ENCODE results near the gene EPHB2.

The EPHB2 gene

DNA sequence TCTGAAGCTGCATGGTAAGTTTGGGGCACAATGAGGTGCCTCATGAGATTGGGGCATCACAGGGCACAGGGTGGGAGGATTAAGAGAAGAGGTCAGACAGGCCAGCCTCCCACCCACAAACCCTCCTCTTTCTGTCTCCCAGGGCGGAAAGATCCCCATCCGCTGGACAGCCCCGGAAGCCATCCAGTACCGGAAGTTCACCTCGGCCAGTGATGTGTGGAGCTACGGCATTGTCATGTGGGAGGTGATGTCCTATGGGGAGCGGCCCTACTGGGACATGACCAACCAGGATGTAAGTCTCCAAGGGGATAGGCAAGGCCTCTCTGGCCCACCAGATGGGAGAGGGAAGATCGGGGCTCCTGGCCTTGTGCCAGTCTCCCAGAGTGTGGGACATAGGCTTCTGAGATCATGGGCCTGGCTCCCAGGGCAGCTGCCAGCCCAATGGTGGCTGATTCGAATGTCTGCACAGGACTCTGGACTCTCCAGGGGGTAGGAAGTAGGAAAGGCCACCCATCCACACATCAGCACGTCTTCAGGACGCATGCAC, 198.3 kb downstream of the EPHB2 start:
- H3K4me3 Mint-ChIP-seq = no peak overlapping the region
- H3K27me3 Mint-ChIP-seq (ENCODE audit: low read depth) = no peaks in the 10 kb centered on the region
- H3K27ac Mint-ChIP-seq = no peak overlapping the region

DNA sequence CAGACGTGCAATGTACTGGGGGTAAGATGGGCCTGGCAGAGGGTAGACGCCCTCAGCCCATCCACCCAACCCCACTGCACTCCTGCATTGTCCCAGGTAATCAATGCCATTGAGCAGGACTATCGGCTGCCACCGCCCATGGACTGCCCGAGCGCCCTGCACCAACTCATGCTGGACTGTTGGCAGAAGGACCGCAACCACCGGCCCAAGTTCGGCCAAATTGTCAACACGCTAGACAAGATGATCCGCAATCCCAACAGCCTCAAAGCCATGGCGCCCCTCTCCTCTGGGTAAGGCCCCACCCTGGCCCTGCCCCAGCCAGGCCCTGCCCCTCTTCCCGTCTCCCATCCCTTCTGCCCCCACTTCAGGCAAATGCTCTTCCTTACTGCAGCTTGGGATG, 199.6 kb downstream of the EPHB2 start:
- no peaks in the 10 kb centered on the region for H3K4me1 Mint-ChIP-seq (ENCODE audit: low read depth)
- no peak overlapping the region for H3K27ac Mint-ChIP-seq
- no peaks in the 10 kb centered on the region for H3K36me3 Mint-ChIP-seq (ENCODE audit: low read depth)
- no peaks in the 10 kb centered on the region for H3K9me3 Mint-ChIP-seq
- H3K4me3 Mint-ChIP-seq = no peak overlapping the region
- no peaks in the 10 kb centered on the region for H3K27me3 Mint-ChIP-seq (ENCODE audit: low read depth)

More for the DNA sequence above, 198.3 kb downstream of the EPHB2 start:
- Mint-ChIP-seq H3K4me1 (ENCODE audit: low read depth) (no peaks in the 10 kb centered on the region), H3K9me3 (no peaks in the 10 kb centered on the region), H3K36me3 (ENCODE audit: low read depth) (no peaks in the 10 kb centered on the region)

DNA sequence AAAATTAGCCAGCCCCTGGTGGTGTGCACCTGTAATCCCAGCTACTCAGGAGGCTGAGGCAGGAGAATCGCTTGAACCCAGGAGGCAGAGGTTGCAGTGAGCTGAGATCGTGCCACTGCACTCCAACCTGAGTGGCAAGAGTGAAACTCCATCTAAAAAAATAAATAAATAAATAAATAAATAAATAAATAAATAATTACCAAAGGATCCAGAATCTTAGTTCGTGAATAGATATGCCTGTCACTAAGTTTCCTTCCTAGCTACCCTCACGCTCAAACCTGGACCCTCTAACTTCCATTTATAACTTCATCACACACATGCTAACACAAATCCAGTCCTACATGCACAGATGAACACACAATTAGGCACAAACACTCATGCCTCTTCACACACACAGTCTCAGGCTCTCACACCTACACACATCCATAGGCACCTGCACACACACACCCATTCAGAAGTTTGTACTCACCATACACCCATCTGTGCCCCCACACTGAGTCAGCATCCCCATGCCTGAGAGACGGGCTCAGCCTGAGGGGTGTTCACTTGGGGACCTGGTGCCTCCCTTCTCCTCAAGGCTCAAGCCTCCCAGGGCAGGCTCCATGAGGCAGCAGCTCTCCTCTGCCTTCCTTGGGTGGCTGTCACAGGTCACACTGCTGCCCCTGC, 200.5 kb downstream of the EPHB2 start:
- Mint-ChIP-seq H3K36me3 (ENCODE audit: low read depth) (no peaks in the 10 kb centered on the region), H3K4me3 (no peak overlapping the region), H3K27me3 (ENCODE audit: low read depth) (no peaks in the 10 kb centered on the region), H3K9me3 (no peaks in the 10 kb centered on the region), H3K27ac (no peak overlapping the region), H3K4me1 (ENCODE audit: low read depth) (no peaks in the 10 kb centered on the region)

DNA sequence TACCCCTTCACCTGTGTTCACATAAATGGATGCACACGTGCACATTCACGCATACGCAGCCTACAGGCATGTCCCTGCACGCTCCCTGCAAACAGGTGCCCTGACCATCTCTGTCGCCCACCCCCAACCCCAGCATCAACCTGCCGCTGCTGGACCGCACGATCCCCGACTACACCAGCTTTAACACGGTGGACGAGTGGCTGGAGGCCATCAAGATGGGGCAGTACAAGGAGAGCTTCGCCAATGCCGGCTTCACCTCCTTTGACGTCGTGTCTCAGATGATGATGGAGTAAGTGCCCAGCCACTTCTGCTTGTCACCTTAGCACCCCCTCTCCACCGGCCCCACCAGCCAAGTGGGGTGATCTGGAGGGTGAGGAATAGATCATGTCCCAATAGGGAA, 201.7 kb downstream of the EPHB2 start:
- H3K4me3 Mint-ChIP-seq = no peak overlapping the region
- H3K9me3 Mint-ChIP-seq = no peaks in the 10 kb centered on the region
- no peaks in the 10 kb centered on the region for H3K27me3 Mint-ChIP-seq (ENCODE audit: low read depth)
- no peak overlapping the region for H3K27ac Mint-ChIP-seq
- no peaks in the 10 kb centered on the region for H3K4me1 Mint-ChIP-seq (ENCODE audit: low read depth)
- H3K36me3 Mint-ChIP-seq (ENCODE audit: low read depth) = no peaks in the 10 kb centered on the region

DNA sequence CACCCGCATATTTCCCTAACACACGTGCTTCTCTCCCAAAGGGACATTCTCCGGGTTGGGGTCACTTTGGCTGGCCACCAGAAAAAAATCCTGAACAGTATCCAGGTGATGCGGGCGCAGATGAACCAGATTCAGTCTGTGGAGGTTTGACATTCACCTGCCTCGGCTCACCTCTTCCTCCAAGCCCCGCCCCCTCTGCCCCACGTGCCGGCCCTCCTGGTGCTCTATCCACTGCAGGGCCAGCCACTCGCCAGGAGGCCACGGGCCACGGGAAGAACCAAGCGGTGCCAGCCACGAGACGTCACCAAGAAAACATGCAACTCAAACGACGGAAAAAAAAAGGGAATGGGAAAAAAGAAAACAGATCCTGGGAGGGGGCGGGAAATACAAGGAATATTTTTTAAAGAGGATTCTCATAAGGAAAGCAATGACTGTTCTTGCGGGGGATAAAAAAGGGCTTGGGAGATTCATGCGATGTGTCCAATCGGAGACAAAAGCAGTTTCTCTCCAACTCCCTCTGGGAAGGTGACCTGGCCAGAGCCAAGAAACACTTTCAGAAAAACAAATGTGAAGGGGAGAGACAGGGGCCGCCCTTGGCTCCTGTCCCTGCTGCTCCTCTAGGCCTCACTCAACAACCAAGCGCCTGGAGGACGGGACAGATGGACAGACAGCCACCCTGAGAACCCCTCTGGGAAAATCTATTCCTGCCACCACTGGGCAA, 202.9 kb downstream of the EPHB2 start:
- Mint-ChIP-seq H3K4me3 (no peak overlapping the region), H3K9me3 (no peaks in the 10 kb centered on the region), H3K4me1 (ENCODE audit: low read depth) (no peaks in the 10 kb centered on the region), H3K36me3 (ENCODE audit: low read depth) (no peaks in the 10 kb centered on the region), H3K27me3 (ENCODE audit: low read depth) (no peaks in the 10 kb centered on the region), H3K27ac (no peak overlapping the region)

DNA sequence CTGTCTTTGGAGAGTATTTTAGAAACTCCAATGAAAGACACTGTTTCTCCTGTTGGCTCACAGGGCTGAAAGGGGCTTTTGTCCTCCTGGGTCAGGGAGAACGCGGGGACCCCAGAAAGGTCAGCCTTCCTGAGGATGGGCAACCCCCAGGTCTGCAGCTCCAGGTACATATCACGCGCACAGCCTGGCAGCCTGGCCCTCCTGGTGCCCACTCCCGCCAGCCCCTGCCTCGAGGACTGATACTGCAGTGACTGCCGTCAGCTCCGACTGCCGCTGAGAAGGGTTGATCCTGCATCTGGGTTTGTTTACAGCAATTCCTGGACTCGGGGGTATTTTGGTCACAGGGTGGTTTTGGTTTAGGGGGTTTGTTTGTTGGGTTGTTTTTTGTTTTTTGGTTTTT, 203.5 kb downstream of the EPHB2 start:
- no peaks in the 10 kb centered on the region for H3K9me3 Mint-ChIP-seq
- H3K27ac Mint-ChIP-seq = no peak overlapping the region
- H3K4me1 Mint-ChIP-seq (ENCODE audit: low read depth) = no peaks in the 10 kb centered on the region
- no peaks in the 10 kb centered on the region for H3K36me3 Mint-ChIP-seq (ENCODE audit: low read depth)
- H3K4me3 Mint-ChIP-seq = no peak overlapping the region
- no peaks in the 10 kb centered on the region for H3K27me3 Mint-ChIP-seq (ENCODE audit: low read depth)

DNA sequence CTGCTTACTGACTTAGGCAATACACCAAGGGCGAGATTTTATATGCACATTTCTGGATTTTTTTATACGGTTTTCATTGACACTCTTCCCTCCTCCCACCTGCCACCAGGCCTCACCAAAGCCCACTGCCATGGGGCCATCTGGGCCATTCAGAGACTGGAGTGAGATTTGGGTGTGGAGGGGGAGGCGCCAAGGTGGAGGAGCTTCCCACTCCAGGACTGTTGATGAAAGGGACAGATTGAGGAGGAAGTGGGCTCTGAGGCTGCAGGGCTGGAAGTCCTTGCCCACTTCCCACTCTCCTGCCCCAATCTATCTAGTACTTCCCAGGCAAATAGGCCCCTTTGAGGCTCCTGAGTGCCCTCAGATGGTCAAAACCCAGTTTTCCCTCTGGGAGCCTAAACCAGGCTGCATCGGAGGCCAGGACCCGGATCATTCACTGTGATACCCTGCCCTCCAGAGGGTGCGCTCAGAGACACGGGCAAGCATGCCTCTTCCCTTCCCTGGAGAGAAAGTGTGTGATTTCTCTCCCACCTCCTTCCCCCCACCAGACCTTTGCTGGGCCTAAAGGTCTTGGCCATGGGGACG, 204.1 kb downstream of the EPHB2 start:
- H3K9me3 Mint-ChIP-seq = no peaks in the 10 kb centered on the region
- H3K27ac Mint-ChIP-seq = no peak overlapping the region
- H3K4me1 Mint-ChIP-seq (ENCODE audit: low read depth) = no peaks in the 10 kb centered on the region
- no peak overlapping the region for H3K4me3 Mint-ChIP-seq
- no peaks in the 10 kb centered on the region for H3K27me3 Mint-ChIP-seq (ENCODE audit: low read depth)
- H3K36me3 Mint-ChIP-seq (ENCODE audit: low read depth) = no peaks in the 10 kb centered on the region

DNA sequence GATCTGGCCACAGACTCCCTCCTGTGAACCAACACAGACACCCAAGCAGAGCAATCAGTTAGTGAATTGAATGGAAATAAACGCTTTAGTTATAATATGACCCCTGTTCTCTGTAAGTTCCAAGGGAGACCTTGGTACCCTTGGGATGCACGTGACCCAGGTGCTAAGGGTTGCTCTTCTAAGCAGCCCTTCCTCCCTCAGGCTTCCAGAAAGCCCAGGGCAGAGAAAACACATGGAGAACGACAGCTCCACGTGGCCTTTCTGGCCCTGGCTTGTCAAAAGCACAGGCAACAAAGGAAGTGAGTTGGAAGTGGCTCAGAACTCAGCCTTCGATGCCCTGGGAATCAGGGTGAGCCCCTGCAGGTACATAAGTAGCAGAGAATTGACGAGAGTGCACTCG, 204.6 kb downstream of the EPHB2 start:
- Mint-ChIP-seq H3K27ac (no peak overlapping the region), H3K9me3 (no peaks in the 10 kb centered on the region), H3K27me3 (ENCODE audit: low read depth) (no peaks in the 10 kb centered on the region), H3K36me3 (ENCODE audit: low read depth) (no peaks in the 10 kb centered on the region), H3K4me1 (ENCODE audit: low read depth) (no peaks in the 10 kb centered on the region), H3K4me3 (no peak overlapping the region)

DNA sequence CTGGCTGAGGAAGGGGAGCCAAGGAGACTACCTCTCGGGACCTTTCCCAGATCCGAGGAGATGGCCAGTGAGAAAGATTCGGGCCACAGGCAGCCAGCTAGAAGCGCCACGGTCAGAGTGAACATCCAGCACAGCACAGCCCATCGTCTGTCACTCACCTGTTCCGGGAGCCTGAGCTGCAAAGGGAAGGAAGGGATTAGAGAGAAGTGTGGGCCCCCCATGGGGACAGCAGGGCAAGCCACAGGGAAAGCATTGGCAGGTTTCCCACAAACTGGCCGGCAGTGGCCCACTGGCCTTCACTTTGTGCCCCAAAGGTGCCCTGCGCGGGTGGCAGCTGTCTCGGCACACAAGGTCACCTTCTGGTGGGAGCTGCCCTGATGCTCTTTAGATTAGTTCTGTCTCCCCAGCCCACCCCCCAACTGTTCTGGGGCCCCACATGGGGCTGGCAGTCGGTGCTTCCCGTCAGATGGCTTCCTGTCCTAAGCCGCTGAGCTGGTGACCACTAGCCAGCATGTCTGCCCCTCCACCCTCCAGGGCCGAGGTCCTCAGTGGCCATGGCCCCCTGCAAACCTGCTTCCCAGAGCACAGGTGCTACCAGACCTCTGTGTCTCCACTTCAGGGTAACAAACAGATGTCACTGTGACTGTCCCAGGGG, 205.3 kb downstream of the EPHB2 start:
- no peak overlapping the region for H3K4me3 Mint-ChIP-seq
- H3K27ac Mint-ChIP-seq = no peak overlapping the region
- no peaks in the 10 kb centered on the region for H3K36me3 Mint-ChIP-seq (ENCODE audit: low read depth)
- H3K4me1 Mint-ChIP-seq (ENCODE audit: low read depth) = no peaks in the 10 kb centered on the region
- H3K9me3 Mint-ChIP-seq = no peaks in the 10 kb centered on the region
- no peaks in the 10 kb centered on the region for H3K27me3 Mint-ChIP-seq (ENCODE audit: low read depth)

DNA sequence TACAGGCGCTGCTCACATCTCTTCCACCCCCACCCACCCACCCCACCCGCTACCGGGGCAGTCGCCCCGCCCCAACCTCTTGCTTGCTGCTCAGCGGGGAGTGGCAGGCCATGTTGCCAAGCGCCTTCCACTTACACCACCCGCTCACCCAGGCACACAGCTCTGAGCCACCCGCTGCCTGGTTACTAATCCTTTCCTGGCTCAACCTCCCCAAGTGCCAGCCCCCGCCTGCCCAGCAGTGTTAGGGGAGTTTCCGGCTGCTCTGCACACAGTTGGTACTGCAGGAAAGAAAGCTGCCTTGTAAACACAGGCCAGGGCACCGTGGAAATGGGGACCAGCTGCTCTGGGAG, 205.8 kb downstream of the EPHB2 start:
- H3K4me1 Mint-ChIP-seq (ENCODE audit: low read depth) = no peaks in the 10 kb centered on the region
- H3K36me3 Mint-ChIP-seq (ENCODE audit: low read depth) = no peaks in the 10 kb centered on the region
- H3K27ac Mint-ChIP-seq = no peak overlapping the region
- H3K27me3 Mint-ChIP-seq (ENCODE audit: low read depth) = no peaks in the 10 kb centered on the region
- no peak overlapping the region for H3K4me3 Mint-ChIP-seq
- no peaks in the 10 kb centered on the region for H3K9me3 Mint-ChIP-seq

DNA sequence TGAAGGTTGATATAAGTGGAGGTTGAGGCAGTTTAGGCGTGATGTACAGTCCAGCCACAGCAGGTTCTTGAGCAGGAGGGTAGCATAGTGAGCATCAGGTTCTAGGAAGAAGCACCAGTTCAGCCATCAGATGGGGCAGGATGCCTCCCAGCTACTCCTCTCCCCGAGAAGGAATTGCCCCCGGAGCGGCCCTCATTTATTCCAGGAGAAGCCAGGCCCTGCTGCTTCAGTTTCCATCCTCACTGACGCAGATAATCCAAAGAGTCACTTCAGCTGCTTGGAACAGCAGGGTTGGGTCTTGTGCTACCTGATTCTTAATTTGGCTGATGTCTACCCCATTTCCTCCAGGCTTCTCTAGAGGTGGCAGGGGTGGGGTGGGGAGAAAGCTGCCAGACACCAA, 207.3 kb downstream of the EPHB2 start:
- H3K36me3 Mint-ChIP-seq (ENCODE audit: low read depth) = no peaks in the 10 kb centered on the region
- no peak overlapping the region for H3K4me3 Mint-ChIP-seq
- H3K4me1 Mint-ChIP-seq (ENCODE audit: low read depth) = no peaks in the 10 kb centered on the region
- no peak overlapping the region for H3K27ac Mint-ChIP-seq
- H3K9me3 Mint-ChIP-seq = no peaks in the 10 kb centered on the region
- H3K27me3 Mint-ChIP-seq (ENCODE audit: low read depth) = no peaks in the 10 kb centered on the region

DNA sequence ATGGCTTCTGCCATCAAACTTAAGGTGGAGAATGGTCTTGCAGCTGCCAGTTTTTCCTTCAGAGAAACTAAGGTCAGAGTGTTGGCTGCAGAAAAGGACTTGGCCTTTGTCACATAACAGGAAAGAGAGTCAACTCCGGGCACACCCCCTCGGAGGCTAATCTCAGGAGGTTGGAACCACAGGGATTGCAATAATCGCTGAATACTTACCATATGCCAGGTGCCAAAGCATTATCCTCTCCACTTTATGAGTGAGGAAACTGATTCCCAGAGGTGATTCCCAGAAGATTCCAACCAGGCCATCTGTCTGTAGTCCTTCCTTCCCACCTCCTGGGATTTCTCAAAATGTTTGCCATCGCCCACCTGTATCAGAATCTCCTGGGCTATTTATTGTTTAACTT, 208.0 kb downstream of the EPHB2 start:
- Mint-ChIP-seq H3K27me3 (ENCODE audit: low read depth) (no peaks in the 10 kb centered on the region), H3K4me3 (no peak overlapping the region), H3K4me1 (ENCODE audit: low read depth) (no peaks in the 10 kb centered on the region), H3K9me3 (no peaks in the 10 kb centered on the region), H3K27ac (no peak overlapping the region), H3K36me3 (ENCODE audit: low read depth) (no peaks in the 10 kb centered on the region)

DNA sequence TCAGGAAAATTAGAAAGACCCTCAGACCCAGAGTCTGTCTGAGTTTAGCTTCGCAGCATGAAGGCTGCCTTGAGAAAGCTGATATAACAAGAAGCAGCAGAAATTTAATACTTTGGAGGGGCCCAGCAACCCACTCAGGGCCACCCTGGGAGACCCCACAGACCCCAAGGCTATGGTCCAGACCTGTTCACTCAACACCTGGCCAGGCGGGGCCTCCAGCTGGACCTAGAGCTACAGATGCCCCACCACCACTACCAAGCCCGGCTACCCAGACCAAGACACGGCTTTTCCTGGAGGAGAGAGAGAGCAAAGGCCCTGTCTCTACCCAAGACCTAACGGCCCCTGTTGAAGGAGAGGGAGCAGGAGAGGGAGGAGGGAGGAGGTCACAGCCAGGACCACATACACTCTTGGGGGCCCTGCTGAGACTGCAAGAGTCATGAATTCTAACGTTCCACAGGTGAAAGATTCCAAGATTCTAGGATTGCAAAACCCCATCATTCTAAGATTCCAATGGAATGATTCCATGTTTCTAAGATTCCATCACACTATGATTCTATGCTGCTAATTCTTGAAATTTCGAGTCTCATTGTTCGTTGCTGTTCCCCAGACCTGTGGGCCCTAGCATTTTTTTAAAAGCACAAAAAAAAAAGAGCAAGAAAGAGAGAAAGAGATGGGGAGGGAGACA, 208.8 kb downstream of the EPHB2 start:
- H3K27ac Mint-ChIP-seq = no peak overlapping the region
- no peaks in the 10 kb centered on the region for H3K36me3 Mint-ChIP-seq (ENCODE audit: low read depth)
- H3K9me3 Mint-ChIP-seq = no peaks in the 10 kb centered on the region
- no peaks in the 10 kb centered on the region for H3K4me1 Mint-ChIP-seq (ENCODE audit: low read depth)
- H3K4me3 Mint-ChIP-seq = no peak overlapping the region
- no peaks in the 10 kb centered on the region for H3K27me3 Mint-ChIP-seq (ENCODE audit: low read depth)

DNA sequence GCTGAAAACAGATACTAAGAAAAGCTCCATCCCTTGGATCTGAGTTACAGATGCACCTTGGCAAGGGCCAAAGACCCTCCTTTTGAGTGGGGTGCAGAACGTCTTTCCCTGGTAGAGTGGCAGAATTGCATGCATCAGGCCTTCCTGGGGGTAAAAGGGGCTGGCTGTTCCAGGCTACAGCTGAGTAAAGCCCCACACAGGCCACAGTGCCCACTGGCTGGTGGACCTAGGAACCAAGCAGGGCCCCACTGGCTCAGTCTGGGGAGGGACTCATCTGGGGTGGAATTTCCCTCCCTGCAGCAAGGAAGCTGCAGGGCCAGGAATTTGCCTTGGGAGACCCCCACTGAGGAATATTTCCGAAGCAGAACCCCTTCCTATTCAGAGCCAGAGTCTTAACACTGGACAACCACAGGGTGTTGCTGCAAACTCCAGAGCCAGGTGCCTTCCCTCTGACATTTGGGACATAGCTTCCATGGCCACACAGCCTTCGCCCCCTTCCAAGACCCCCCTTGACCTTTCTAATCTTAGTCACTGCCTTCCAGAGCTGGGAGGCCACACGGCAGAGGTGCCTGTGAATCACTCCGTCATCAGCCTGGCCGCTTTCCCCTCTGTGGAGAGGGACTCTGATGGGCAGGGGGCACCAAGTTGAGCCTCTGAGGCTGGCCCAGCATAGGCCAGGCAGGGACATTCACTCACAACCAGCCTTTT, 209.5 kb downstream of the EPHB2 start:
- Mint-ChIP-seq H3K4me1 (ENCODE audit: low read depth) (no peaks in the 10 kb centered on the region), H3K4me3 (no peak overlapping the region), H3K9me3 (no peaks in the 10 kb centered on the region), H3K27me3 (ENCODE audit: low read depth) (no peaks in the 10 kb centered on the region), H3K36me3 (ENCODE audit: low read depth) (no peaks in the 10 kb centered on the region), H3K27ac (no peak overlapping the region)

All from T-helper 1 cell treated with Interleukin-12 subunit alpha and Interleukin-12 subunit beta and Interleukin-4 antibody, amounts not matched to agents 30 μg/mL and 1 μg/mL, for 36 hours (primary cell).